Measurements from ENCODE around the gene ZDHHC12.

ZDHHC12 gene, protein sequence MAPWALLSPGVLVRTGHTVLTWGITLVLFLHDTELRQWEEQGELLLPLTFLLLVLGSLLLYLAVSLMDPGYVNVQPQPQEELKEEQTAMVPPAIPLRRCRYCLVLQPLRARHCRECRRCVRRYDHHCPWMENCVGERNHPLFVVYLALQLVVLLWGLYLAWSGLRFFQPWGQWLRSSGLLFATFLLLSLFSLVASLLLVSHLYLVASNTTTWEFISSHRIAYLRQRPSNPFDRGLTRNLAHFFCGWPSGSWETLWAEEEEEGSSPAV

GRCh38 chr9:128723866-128724743 lies at the start of gene ZDHHC12:
TSS of gene ZDHHC12 (minus strand) at chr9:128724127. CDS start at chr9:128724093, 34 bp downstream.
- peak; percentile 99 for DNase-seq (ENCODE audit: low read depth in 2 of 2)

DNA sequence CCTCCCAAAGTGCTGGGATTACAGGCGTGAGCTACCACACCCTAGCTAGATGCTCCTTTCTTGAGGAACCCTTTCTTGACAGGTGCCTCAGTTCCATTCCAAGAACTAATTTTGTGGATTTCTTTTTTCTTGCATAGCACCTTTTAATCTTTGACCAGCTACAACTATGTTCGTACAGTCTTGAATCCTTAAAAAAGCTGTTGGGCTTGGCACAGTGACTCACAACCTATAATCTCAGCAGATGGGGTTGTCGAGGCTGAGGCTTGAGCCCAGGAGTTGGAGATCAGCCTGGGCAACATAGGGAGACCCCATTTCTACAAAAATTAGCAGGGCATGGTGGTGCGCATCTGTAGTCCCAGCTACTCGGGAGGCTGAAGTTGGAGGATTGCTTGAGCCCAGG lies 49.1 kb upstream of the ZDHHC12 start:
- no peak for DNase-seq (ENCODE audit: low read depth in 2 of 2)

DNA sequence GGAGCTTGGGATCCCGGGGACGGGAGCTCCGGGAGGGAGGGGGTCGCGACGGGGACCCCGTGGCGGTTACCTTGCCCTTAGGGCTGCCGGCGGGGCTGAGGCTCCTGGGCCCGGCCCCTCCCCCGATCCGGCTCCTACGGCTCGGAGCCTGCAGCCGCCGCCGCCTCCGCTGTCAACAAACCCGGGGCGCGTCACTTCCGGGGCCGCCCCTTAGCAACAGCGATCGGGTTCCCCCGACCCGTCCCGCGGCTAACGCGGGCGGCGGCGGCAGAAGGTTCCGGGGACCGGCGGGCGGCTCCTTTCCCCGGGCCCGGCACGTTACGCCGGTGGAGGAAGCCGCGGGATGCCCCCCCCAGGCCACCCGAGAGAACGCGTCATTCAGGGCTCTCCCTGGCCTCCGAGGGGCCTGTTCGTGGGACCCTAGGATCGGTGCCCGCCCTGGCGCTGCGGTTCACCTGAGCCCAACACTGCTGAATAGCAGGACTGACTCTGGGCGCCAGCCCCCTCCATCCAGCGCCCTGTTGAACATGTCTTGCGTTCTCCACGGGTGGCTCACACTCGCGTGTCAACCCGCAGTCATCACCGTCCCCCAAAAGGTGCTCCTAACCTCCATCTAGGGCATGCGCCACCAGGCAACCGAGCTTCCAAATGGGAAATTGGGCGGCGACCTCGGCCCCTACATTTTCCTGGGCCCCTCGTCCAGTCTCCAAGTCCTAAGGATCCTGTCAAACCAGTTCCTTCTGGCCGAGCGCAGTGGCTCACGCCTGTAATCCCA lies 48.0 kb upstream of the ZDHHC12 start, which contains the start of gene ZER1:
ZER1 (minus strand) TSS at position 183 of the 775 bp plus-strand sequence. CDS start 16,362 bp downstream, outside the sequence.
- peak; percentile 87 to 91 for DNase-seq (ENCODE audit: low read depth in 2 of 2)

GRCh38 chr9:128771094-128771721 lies 47.3 kb upstream of the ZDHHC12 start:
- DNase-seq (ENCODE audit: low read depth in 2 of 2) = no peak

GRCh38 chr9:128770286-128771030 lies 46.5 kb upstream of the ZDHHC12 start:
- no peak for DNase-seq (ENCODE audit: low read depth in 2 of 2)

DNA sequence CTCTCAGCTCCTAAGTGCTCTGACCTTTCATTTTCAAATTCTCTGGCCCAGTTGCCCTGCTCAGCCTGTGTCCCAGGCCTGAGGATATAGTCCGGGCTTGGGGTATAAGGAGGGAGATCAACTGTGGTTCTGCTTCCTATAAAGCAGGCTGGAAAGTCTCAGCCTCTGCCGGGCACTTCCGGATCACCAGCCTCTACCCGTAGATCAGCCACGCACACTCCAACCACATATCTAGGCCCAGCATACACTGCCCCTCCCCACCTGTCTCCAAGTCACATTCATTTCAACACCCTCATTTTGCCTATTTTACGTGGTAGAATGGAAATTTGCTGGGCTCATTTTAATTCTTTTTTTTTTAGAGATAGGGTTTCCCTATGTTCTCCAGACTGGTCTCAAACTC lies 44.7 kb upstream of the ZDHHC12 start:
- DNase-seq (ENCODE audit: low read depth in 2 of 2) = no peak

DNA sequence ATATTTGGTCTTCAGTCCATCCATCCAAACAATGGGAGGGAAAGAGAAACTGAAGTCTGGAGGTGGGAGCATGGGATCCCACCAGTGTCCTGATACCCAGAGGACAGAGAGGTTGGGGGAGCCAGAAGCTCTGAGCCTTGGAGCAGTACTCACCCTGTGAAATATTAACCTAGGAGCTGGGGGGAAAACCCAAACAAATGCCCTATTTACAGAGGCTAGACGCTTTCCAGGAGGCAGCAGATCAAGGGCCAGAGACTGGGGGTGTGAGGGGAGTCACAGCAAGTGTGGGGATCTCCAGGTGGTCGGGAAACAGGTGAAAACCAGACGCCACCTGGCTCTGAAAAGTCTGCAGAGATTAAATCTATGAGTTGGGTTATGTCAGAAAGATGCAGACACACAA lies 41.6 kb upstream of the ZDHHC12 start:
- no peak for DNase-seq (ENCODE audit: low read depth in 2 of 2)

DNA sequence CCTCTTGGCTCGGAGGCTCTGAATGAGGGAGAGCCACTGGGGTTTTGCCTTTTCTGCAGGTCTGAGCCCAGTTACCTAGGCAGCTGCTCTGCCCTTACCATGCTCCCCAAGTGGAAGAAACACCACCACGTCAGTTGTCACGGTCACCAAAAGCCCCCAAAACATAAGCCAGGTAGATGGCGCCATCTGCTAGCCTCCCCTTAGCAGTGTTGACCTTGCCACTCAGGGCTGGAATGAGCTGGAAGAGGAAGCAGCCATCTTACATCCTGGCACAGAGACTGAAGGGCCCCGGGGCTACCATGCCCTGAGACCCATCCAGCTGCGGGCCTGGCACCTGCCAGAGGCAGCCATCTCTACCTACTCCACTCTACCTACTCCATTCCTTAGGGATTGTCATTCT lies 40.4 kb upstream of the ZDHHC12 start:
- no peak for DNase-seq (ENCODE audit: low read depth in 2 of 2)

DNA sequence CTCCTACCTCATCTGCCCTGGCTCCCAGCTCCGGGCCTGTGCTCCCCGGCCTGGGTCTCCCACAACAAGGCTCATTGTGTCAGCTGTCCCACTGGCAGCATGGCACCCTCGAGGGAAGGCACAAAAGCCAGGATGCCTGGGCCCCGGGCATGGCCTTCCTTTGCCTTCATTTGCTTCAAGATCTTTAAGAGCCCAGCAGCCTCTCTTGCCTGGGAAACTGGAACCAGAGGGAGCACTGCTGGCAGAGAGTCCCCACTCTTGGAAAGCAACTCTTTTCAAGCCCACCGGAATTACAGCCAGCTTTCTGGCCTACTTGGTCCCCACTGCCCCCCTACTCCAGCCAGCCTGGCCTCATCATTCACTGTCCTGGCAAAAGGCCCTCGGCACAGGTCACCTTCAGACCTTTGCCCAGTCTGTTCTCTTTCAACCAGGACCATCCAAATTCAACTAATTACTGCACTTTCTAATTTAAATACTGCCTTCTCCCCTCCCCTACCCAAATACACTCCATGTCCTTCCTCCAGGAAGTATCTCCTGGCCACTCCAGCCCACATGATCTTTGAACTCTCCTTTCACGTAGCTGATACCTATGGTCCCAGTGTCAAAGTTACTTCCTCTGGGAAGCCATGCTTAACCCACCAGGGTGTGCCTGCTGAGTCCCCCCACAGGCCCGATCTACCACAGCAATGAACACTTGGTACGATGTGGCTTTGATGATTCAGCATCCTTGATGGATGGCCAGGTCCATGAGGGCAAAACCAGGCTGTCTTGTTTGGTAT lies 38.9 kb upstream of the ZDHHC12 start:
- DNase-seq (ENCODE audit: low read depth in 2 of 2) = no peak

- DNase-seq (ENCODE audit: low read depth in 2 of 2) = no peak
These were observed 33.7 kb upstream of the ZDHHC12 start for GRCh38 chr9:128757602-128758001.

- DNase-seq (ENCODE audit: low read depth in 2 of 2) = no peak
These were observed 29.7 kb upstream of the ZDHHC12 start for GRCh38 chr9:128753627-128754026.

GRCh38 chr9:128750926-128751595 lies 27.1 kb upstream of the ZDHHC12 start:
- DNase-seq (ENCODE audit: low read depth in 2 of 2) = no peak

GRCh38 chr9:128747241-128747640 lies 23.3 kb upstream of the ZDHHC12 start:
- DNase-seq (ENCODE audit: low read depth in 2 of 2) = no peak

DNA sequence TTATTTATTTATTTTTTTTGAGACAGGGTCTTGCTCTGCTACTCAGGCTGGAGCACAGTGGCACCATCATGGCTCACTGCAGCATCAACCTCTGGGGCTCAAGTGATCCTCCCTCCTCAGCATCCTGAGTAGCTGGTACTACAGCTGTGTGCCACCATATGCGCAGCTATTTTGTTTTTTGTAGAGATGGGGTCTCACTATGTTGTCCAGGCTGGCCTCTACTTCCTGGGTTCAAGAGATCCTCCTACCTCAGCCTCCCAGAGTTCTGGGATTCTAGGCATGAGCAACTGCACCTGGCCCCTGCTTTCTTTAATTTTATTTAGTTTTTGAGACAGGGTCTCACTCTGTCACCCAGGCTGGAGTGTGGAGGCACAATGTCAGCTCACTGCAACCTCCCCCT lies 19.5 kb upstream of the ZDHHC12 start:
- no peak for DNase-seq (ENCODE audit: low read depth in 2 of 2)

DNA sequence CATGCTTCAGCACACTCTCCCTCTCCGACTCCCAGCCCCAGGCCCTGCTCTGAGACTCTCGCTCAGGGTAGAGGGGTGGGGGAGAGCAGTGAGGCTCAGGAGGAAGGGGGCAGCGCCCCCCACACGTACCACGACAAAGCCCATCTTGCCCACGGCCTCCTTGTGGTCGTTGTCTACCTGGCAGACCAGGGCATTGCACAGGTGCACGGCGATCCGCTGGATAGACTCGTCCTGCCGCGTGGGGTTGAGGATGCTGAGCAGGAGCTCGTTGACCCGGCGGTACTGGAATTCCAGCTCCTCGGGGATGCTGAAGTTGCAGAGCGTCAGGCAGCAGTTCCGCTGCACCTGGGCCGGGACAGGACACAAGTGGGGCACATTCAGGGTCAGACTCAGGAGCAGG lies 18.5 kb upstream of the ZDHHC12 start:
- no peak for DNase-seq (ENCODE audit: low read depth in 2 of 2)

DNA sequence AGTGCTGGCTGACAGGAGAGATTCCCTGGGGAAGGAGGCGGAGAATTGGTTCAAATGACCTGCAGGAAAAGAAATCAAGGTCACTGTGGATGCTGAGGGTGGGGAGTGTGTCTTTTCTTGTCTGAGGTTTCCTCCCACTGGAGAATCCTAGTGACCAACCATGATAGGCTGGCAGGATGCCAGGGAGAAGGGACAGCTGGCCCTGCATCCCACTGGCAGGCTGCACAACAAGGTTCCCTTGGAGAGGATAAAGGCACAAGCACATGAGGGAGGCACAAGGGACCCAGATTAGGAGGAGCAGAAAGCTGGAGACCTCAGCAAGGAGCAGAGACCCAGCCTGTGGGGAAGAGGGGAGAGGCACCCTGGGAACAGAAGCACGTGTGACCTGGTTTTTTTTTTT lies 11.4 kb upstream of the ZDHHC12 start:
- DNase-seq (ENCODE audit: low read depth in 2 of 2) = no peak

DNA sequence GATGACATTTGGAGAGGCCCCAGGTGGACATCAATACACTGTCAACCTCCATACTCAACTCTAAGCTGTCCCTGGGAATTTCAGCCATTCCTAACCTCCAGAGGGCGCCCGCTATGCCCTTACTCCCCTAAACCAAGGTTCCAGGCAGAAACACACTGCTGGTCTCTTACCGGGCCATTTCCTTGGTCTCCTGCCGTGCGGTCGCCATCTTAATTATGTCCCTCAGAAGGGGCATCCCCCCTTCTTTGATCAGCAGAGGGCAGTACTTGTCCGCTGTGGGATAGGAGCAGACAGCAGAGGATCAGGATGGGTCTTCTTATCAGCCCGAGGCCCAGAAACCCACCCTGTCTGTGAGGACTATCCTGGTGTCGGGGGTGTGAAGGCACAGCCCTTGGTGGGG lies 9.3 kb upstream of the ZDHHC12 start:
- no peak for DNase-seq (ENCODE audit: low read depth in 2 of 2)

DNA sequence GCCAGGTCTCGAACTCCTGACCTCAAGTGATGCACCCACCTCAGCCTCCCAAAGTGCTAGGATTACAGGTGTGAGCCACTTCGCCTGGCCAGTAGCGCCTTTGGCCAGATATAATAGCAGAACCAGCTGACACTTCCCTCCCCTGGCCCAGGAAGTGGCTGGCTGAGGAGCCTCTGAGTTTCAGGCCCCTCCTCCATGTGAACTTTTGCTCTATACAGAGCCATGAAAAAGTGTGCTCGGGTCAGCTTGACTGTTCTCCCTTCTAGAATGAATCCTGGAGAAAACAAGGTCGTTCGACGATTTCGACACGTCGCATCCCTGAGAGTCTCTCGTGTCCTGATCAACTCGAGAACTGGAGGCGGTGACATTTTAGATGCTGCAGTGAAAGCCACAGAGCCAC lies 8.6 kb upstream of the ZDHHC12 start:
- no peak for DNase-seq (ENCODE audit: low read depth in 2 of 2)

- no peak for DNase-seq (ENCODE audit: low read depth in 2 of 2)
These were observed 7.8 kb upstream of the ZDHHC12 start for GRCh38 chr9:128731691-128732090.

DNA sequence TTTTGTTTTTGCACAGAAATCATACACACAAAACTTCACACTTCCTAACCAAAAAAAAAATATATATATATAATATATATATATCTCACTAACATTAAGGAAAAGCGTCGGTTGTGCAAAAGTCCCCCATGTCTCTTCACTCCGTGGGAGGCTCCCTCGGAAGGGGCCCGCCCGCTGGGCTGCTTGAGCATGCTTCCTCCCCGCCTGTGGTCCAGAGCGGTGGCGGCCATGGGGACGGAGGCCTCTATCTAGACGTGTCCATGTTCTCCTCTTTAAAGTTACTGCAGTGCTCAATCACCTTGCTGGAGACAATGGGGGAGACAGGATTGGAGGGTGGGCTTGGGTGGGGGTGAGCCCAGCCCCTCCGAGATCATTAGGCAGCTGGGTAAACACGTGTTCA lies 7.2 kb upstream of the ZDHHC12 start:
- no peak for DNase-seq (ENCODE audit: low read depth in 2 of 2)

Measured in stimulated activated CD8-positive, alpha-beta memory T cell treated with anti-CD3 and anti-CD28 coated beads, Interleukin-15, amount 100 ng/mL, for 48 hours (primary cell).